ENCODE measurements around the gene OLFML2A.

Gene OLFML2A

DNA sequence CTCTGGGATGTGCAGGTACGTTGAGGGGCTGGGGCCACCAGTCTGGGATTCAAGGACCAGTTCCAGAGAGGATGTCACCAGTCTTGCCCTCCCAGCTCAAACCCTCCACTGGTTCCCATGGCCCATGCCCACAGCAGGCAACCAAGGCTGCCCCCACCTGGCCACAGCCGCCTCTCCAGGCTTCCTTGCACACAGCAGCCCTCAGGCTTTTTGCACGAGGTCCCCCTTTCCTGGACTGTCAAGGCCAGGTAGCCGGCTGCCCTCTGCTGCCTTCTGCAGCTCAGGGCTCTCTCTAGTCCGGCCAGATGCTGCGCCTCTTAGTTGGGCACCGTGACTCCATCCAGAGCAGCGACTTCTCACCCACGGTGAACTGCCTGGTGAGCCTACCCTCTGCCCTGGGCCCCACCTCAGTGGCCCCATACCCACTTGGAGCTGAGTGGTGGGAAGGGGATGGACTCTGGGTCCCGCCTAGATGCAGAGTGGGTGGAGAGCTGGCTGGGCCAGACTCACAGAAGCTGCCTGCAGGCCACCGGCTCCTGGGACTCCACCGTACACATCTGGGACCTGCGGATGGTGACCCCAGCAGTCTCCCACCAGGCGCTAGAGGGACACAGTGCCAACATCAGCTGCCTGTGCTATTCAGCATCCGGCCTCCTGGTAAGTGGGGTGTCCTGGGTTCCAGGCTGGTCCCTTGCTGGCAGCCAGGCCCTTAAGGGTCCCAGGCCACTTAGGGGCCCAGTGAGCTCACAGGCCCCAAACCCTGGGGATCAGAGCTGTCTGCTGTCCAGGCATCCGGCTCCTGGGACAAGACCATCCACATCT is 79.2 kb downstream of the OLFML2A start:
- Histone ChIP-seq H3K4me3 (no peak overlapping the region), H3K4me1 (peaks cover 18% of the 10 kb centered on the region), H3K36me3 (replicated peaks) (peaks cover 50% of the 10 kb centered on the region), H3K9me3 (no peaks in the 10 kb centered on the region), H3K27me3 (ENCODE audit: low read depth) (no peaks in the 10 kb centered on the region)
- DNase-seq (ENCODE audit: low spot score in 2 of 2), result peak in 1 of 2 experiments; percentile 74
- in situ Hi-C loops (cut with MboI; ENCODE audit: low sequenced_read_pairs), result no loop called here

DNA sequence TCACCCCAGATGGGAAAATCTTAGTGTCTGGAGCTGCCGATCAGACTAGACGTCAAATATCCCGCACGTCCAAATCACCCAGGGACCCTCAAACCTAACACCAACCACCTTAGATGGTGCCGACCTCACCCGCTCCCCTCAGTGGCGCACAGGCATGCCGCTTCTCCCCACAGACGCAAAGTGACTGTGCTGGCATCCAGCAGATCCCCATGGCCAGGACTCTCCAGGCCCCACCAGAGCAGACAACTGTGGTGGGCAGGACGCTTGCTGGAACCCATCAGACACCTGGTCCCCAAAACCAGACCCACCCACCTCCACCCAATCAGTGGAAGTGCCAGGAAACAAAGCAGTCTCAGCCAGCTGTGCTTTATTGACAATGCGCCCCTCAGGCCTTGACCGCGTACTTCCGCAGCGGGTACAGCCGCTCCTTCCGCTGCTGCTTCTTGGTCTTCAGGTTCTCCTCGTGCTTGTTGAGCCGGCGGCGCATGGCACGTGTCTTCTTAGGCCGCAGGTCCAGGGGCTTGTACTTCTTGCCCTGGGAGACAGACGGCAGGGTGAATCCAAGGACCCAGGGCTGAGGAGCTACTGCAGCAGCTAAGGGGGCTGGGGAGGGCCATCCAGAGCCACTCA is 80.7 kb downstream of the OLFML2A start:
- no peak for DNase-seq (ENCODE audit: low spot score in 2 of 2)
- no peaks in the 10 kb centered on the region for H3K9me3 ChIP-seq
- H3K36me3 ChIP-seq (replicated peaks), result peaks cover 55% of the 10 kb centered on the region
- in situ Hi-C loops (cut with MboI; ENCODE audit: low sequenced_read_pairs), result no loop called here
- H3K4me1 ChIP-seq, result peaks cover 15% of the 10 kb centered on the region
- H3K27me3 ChIP-seq (ENCODE audit: low read depth), result no peaks in the 10 kb centered on the region
- H3K4me3 ChIP-seq, result no peak overlapping the region

DNA sequence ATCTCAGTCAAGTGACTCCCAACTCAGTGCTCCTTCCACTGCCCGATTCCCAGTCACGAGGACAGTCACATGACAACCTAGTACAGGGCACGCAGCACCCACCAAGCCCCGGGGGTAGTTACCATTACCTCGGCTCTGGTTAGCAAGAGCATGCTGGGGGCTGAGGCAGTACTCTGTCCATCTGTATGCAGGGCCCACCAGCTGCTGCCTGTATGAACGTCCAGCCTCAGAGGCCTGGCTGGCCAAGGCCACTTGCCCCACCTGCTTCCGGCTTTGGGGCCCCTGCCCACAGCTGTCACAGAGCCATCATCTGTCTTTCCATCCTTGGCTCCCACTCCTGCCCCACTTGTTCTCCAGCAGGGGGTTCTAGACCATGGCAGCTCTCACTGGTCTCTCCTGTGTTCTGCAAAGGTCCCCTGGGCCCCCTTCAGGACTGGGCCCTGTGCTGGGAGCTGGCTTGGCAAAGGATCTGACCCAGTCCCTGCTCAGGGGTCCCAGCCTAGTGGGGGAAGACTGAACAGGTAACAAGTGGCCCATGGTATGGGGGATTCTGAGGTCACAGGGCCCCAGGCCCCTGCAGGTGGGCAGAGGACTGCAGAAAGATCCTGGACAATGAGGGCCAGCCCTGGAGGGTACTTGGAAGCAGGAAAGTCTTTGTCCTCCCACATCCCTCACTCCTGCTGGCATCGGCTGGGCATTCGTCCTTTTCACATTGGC is 81.6 kb downstream of the OLFML2A start:
- Histone ChIP-seq H3K4me3 (no peak overlapping the region), H3K36me3 (replicated peaks) (peaks cover 55% of the 10 kb centered on the region)
- in situ Hi-C loops (cut with MboI; ENCODE audit: low sequenced_read_pairs), result no loop called here

DNA sequence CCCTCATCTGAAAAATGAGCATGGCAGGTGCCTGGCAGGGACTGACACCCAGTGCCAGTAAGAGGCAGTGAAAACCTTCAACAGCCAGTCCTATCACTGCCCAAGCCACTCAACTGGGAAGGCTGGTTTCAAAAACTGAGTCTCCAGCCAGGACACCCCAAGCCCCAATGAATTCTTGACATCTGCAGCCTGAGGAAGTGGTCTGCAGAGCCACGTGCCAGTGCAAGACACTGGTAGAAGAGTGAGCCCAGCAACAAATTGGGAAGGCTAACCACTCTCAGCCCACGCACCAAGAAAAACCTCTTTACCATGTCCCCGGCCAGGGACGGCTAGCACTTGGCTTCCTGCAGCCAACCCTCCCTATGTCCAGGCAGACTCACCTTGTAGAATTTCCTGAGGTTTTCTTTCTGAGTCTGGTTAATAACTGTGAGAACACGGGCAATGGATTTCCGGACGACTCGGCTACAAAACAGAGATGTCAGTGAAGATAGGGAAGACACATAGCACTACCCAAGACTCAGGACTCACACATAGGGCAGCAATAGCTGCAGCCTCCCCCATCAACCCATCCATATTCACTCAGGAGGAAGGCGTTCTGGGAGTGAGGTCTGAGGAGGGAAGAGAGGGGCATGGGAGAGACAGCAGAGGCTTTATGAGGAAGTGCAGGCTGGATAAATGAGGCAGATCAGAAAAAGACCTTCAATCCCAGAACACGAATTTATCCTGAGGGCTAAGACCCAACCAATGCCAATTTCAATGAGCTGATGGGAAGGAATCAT is 83.1 kb downstream of the OLFML2A start:
- Histone ChIP-seq H3K9me3 (no peaks in the 10 kb centered on the region), H3K4me1 (peaks cover 17% of the 10 kb centered on the region), H3K27me3 (ENCODE audit: low read depth) (no peaks in the 10 kb centered on the region), H3K36me3 (replicated peaks) (peaks cover 55% of the 10 kb centered on the region), H3K4me3 (peak overlapping the region; percentile 100)
- DNase-seq (ENCODE audit: low spot score in 2 of 2), result no peak
- in situ Hi-C loops (cut with MboI; ENCODE audit: low sequenced_read_pairs), result no loop called here

More for the DNA sequence above, 81.6 kb downstream of the OLFML2A start:
- Histone ChIP-seq H3K9me3 (no peaks in the 10 kb centered on the region), H3K4me1 (peaks cover 17% of the 10 kb centered on the region), H3K27me3 (ENCODE audit: low read depth) (no peaks in the 10 kb centered on the region)
- DNase-seq (ENCODE audit: low spot score in 2 of 2), result no peak

DNA sequence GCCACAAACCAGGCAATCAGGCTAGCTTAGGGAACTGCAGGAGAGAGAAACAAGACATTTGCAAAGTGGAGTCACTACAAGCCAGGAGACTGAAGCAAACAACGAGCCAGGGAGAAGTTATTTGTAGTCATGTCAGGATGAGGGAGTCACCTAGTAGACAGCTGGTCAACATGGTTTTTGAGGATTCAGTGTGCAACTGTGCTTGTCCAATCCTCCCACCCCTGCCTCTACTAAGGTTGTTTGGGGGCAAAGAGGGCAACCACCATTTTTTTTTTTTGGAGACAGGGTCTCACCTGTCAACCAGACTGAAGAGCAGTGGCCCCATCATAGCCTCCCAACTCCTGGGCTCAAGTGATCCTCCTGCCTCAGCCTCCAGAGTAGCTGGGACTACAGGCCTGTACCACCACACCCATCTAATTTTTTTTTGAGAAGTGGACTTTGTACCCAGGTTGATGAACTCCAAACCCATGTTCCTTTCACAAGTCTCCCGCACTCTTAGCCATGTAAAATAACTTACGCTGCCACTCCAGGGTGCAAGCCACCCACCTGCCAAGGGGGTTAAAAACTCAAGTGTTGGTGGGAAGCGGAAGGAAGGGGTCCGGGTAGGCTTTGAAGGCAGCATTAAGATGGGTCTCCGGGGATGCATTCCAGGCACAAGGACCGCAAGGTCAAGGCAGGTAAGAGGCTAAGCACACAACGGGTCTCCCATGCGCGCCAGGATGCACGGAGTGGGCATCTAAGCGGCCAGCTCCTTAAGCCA is 83.8 kb downstream of the OLFML2A start:
- peaks cover 17% of the 10 kb centered on the region for H3K4me1 ChIP-seq
- peaks cover 55% of the 10 kb centered on the region for H3K36me3 ChIP-seq (replicated peaks)
- peak overlapping the region; percentile 100 for H3K4me3 ChIP-seq
- in situ Hi-C loops (cut with MboI; ENCODE audit: low sequenced_read_pairs), result no loop called here
- no peak for DNase-seq (ENCODE audit: low spot score in 2 of 2)
- H3K27me3 ChIP-seq (ENCODE audit: low read depth), result no peaks in the 10 kb centered on the region
- H3K9me3 ChIP-seq, result no peaks in the 10 kb centered on the region

DNA sequence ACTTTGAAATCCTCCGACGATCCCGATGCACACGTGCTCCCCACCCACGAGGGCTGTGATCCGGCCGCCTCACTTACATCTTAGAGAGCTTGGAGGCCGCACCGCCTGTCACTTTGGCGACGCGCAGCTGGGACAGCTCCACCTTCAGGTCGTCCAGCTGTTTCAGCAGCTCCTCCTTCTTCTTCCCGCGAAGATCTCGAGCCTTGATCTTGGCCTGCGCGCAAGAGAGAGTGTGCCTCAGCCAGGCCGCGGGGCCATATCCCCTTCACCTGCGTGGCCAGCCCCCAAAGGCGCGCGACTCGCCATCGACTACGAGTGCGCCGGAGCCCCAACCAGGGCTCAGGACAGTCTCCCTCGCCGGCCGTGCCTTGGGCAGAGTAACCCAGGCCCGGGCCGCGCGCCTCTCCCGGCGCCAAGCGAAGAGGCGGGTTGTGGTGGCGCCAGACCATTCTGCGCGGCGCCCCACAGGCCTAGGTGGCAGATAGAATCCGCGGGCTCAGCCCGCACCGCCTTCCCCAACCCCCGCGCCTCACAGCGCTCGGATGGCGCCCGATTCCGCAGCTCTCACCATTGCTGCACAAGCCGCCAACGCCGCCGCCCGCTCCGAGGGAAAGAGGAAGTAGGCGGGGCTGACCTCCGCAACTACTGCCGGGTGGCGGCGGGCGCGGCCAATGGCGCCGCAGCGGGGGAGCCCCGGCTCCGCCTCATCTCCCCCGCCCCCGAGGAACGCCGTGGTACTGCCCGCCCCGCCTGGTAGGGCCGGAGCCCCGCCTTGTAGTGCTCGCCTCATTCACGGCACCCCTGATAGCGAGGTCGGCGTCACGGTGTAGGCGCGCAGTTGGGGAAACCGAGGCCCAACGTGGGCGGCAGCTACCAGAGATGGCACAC is 84.7 kb downstream of the OLFML2A start, which contains the start of the genes ARPC5L and RPL35:
ARPC5L (plus strand) TSS at position 789 of the 888 bp plus-strand sequence. CDS start 7,161 bp downstream, outside the sequence.
RPL35 (minus strand) TSS at position 616 of the 888 bp plus-strand sequence; CDS start at position 571, 45 bp downstream.
- H3K27me3 ChIP-seq (ENCODE audit: low read depth), result no peaks in the 10 kb centered on the region
- peak; percentile 93 to 97 for DNase-seq (ENCODE audit: low spot score in 2 of 2)
- H3K9me3 ChIP-seq, result no peaks in the 10 kb centered on the region
- in situ Hi-C loops (cut with MboI; ENCODE audit: low sequenced_read_pairs), result no loop called here
- H3K4me1 ChIP-seq, result peaks cover 17% of the 10 kb centered on the region
- H3K4me3 ChIP-seq, result peak within 1 kb of the TSS; percentile 100
- H3K36me3 ChIP-seq (replicated peaks), result peaks cover 51% of the 10 kb centered on the region

DNA sequence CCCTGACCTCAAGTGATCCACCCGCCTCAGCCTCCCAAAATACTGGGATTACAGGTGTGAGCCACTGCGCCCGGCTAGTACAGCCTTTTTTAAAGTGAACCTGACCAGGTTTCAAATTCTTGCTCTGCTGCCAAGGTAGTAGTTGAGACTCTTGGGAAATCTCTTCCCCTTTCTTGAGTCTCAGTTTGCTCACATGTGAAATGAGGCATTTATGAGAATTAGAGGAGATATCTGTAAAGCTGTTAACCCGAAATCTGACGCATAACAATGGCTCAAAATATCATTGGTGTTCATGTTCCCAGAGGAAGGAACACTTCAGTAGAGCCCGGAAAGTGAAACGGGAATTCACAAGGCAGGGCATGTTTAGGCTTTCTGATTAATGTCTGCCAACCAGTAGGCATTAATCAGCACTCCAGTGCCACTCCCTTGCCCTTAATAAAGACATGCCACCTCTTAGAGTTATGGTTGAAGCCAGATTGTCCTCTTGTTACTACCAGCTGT is 86.5 kb downstream of the OLFML2A start:
- H3K9me3 ChIP-seq, result no peaks in the 10 kb centered on the region
- H3K4me3 ChIP-seq, result peak overlapping the region; percentile 100
- peaks cover 25% of the 10 kb centered on the region for H3K4me1 ChIP-seq
- H3K27me3 ChIP-seq (ENCODE audit: low read depth), result no peaks in the 10 kb centered on the region
- DNase-seq (ENCODE audit: low spot score in 2 of 2), result peak in 1 of 2 experiments; percentile 58
- in situ Hi-C loops (cut with MboI; ENCODE audit: low sequenced_read_pairs), result no loop called here
- peaks cover 37% of the 10 kb centered on the region for H3K36me3 ChIP-seq (replicated peaks)
